ENCODE data around the gene ACTR10. TPM values are rescaled to one million over a fixed set of nuclear protein-coding genes. Genes with fewer than 3 reads are reported as not detected.
A peak's percentile ranks its signal among the peaks of the same experiment; 100 is the strongest.

The ACTR10 gene
- total RNA-seq, 2 experiments from 2014 or later: 31.2 to 32.3 TPM

- no peaks in the 10 kb centered on the region for H3K9me3 Mint-ChIP-seq (ENCODE audit: low read depth)
- CTCF ChIA-PET: interaction anchor here (0.7 kb wide), 1 partner anchor 20 kb away, joined by 3 read pairs; no protein-coding TSS in a partner anchor
- H3K4me3 Mint-ChIP-seq: no peak overlapping the region
- POLR2A ChIA-PET: no interaction called here
- H3K4me1 Mint-ChIP-seq: no peaks in the 10 kb centered on the region
- no peaks in the 10 kb centered on the region for H3K27me3 Mint-ChIP-seq
- no peak overlapping the region for H3K27ac Mint-ChIP-seq
- no peak for DNase-seq
- ATAC-seq: no peak
- peaks cover 9% of the 10 kb centered on the region for H3K36me3 Mint-ChIP-seq (ENCODE audit: low read depth)
- intact Hi-C loops (cut with DNase I, micrococcal nuclease): no loop called here
These were observed 27.3 kb downstream of the ACTR10 start for GRCh38 chr14:58227096-58227819.

GRCh38 chr14:58238252-58239243, 38.6 kb downstream of the ACTR10 start:
- H3K4me1 Mint-ChIP-seq: peaks cover 17% of the 10 kb centered on the region
- DNase-seq (peak; percentile 34), ATAC-seq (peak; percentile 13)
- peaks cover 3% of the 10 kb centered on the region for H3K36me3 Mint-ChIP-seq (ENCODE audit: low read depth)
- no peaks in the 10 kb centered on the region for H3K27me3 Mint-ChIP-seq
- CTCF ChIA-PET: interaction anchor here (0.5 to 1.6 kb wide), 3 partner anchors 18 to 189 kb away, joined by 3 to 4 read pairs (median 3); partner anchors contain the start of genes KIAA0586 and TIMM9
- no peak overlapping the region for H3K27ac Mint-ChIP-seq
- H3K4me3 Mint-ChIP-seq: no peak overlapping the region
- H3K9me3 Mint-ChIP-seq (ENCODE audit: low read depth): no peaks in the 10 kb centered on the region
- POLR2A ChIA-PET: no interaction called here
- intact Hi-C loops (cut with DNase I, micrococcal nuclease): loop anchor here (1.0 to 5.0 kb wide), 3 partner anchors 38 to 131 kb away; partner anchors contain the start of gene ACTR10 (in 1 of the 2)

- POLR2A ChIA-PET: no interaction called here
- no peak overlapping the region for H3K4me3 Mint-ChIP-seq
- DNase-seq (peak; percentile 87), ATAC-seq (peak; percentile 6)
- intact Hi-C loops (cut with DNase I, micrococcal nuclease): loop anchor here (1.0 to 5.0 kb wide), 4 partner anchors 39 to 132 kb away; partner anchors contain the start of genes ACTR10 (in 2 of the 2) and ARID4A (in 1 of the 2)
- H3K36me3 Mint-ChIP-seq (ENCODE audit: low read depth): no peaks in the 10 kb centered on the region
- CTCF ChIA-PET: interaction anchor here (0.9 to 1.6 kb wide), 4 partner anchors 59 to 196 kb away, joined by 3 to 6 read pairs (median 3); partner anchors contain the start of genes ARID4A, KIAA0586 and TIMM9
- no peaks in the 10 kb centered on the region for H3K9me3 Mint-ChIP-seq (ENCODE audit: low read depth)
- H3K27me3 Mint-ChIP-seq: no peaks in the 10 kb centered on the region
- H3K4me1 Mint-ChIP-seq: peaks cover 21% of the 10 kb centered on the region
- H3K27ac Mint-ChIP-seq: no peak overlapping the region
These were observed 39.6 kb downstream of the ACTR10 start for GRCh38 chr14:58239244-58240195.

GRCh38 chr14:58243790-58244555, 44.0 kb downstream of the ACTR10 start:
- intact Hi-C loops (cut with DNase I, micrococcal nuclease): loop anchor here (1.0 to 2.0 kb wide), 7 partner anchors 37 to 853 kb away; partner anchors contain the start of genes ACTR10 (in 2 of the 2), ARID4A (in 2 of the 2), KIAA0586 (in 2 of the 2) and TIMM9 (in 2 of the 2)
- Mint-ChIP-seq H3K27me3 (no peaks in the 10 kb centered on the region), H3K27ac (peak overlapping the region; percentile 96), H3K9me3 (ENCODE audit: low read depth) (no peaks in the 10 kb centered on the region), H3K36me3 (ENCODE audit: low read depth) (peaks cover 23% of the 10 kb centered on the region), H3K4me3 (peak overlapping the region; percentile 96), H3K4me1 (peaks cover 40% of the 10 kb centered on the region)
- ChIA-PET POLR2A (interaction anchor here (0.7 to 1.5 kb wide), 4 partner anchors 37 to 183 kb away, joined by 3 to 15 read pairs (median 4); partner anchors contain the start of genes ARID4A, KIAA0586 and TIMM9), CTCF (interaction anchor here (0.8 to 2.6 kb wide), 3 partner anchors 9 to 152 kb away, joined by 4 to 11 read pairs (median 5); partner anchors contain the start of genes ARID4A and TOMM20L)
- ATAC-seq: peak; percentile 39
- no peak for DNase-seq

GRCh38 chr14:58244556-58245387, 44.8 kb downstream of the ACTR10 start, which contains the start of gene PSMA3:
TSS of gene PSMA3 (plus strand) at chr14:58244843. CDS start at chr14:58244921, 78 bp downstream.
- Mint-ChIP-seq H3K9me3 (ENCODE audit: low read depth) (no peaks in the 10 kb centered on the region), H3K36me3 (ENCODE audit: low read depth) (peaks cover 27% of the 10 kb centered on the region), H3K4me3 (peak within 1 kb of the TSS; percentile 96), H3K4me1 (peaks cover 40% of the 10 kb centered on the region), H3K27me3 (no peaks in the 10 kb centered on the region), H3K27ac (peak within 1 kb of the TSS; percentile 96)
- intact Hi-C loops (cut with DNase I, micrococcal nuclease): loop anchor here (1.0 to 2.0 kb wide), 7 partner anchors 36 to 854 kb away; partner anchors contain the start of genes ACTR10 (in 2 of the 2), ARID4A (in 2 of the 2), KIAA0586 (in 2 of the 2) and TIMM9 (in 2 of the 2)
- POLR2A ChIA-PET: interaction anchor here (0.9 to 1.5 kb wide), 3 partner anchors 53 to 183 kb away, joined by 3 to 15 read pairs (median 5); partner anchors contain the start of genes ARID4A, KIAA0586 and TIMM9
- ATAC-seq: peak; percentile 93
- CTCF ChIA-PET: interaction anchor here (0.8 to 2.6 kb wide), 4 partner anchors 8 to 151 kb away, joined by 3 to 11 read pairs (median 4); partner anchors contain the start of genes ARID4A and TOMM20L
- DNase-seq: peak; percentile 98

GRCh38 chr14:58245562-58245961, 45.6 kb downstream of the ACTR10 start:
- H3K4me1 Mint-ChIP-seq: peaks cover 40% of the 10 kb centered on the region
- H3K9me3 Mint-ChIP-seq (ENCODE audit: low read depth): no peaks in the 10 kb centered on the region
- DNase-seq (no peak), ATAC-seq (no peak)
- peaks cover 32% of the 10 kb centered on the region for H3K36me3 Mint-ChIP-seq (ENCODE audit: low read depth)
- POLR2A ChIA-PET: interaction anchor here (1.3 to 1.5 kb wide), 2 partner anchors 53 to 182 kb away, joined by 5 to 15 read pairs; partner anchors contain the start of genes ARID4A, KIAA0586 and TIMM9
- no peaks in the 10 kb centered on the region for H3K27me3 Mint-ChIP-seq
- CTCF ChIA-PET: interaction anchor here (0.7 to 2.6 kb wide), 3 partner anchors 13 to 53 kb away, joined by 3 to 11 read pairs (median 4); partner anchors contain the start of gene ARID4A
- peak overlapping the region; percentile 96 for H3K4me3 Mint-ChIP-seq
- peak overlapping the region; percentile 96 for H3K27ac Mint-ChIP-seq
- intact Hi-C loops (cut with DNase I, micrococcal nuclease): loop anchor here (2.0 kb wide), 3 partner anchors 35 to 855 kb away; partner anchors contain the start of genes ACTR10 (in 1 of the 2) and NAA30 (in 1 of the 2)

- intact Hi-C loops (cut with DNase I, micrococcal nuclease): no loop called here
- no peak for DNase-seq
- peaks cover 50% of the 10 kb centered on the region for H3K36me3 Mint-ChIP-seq (ENCODE audit: low read depth)
- H3K4me3 Mint-ChIP-seq: no peak overlapping the region
- H3K9me3 Mint-ChIP-seq (ENCODE audit: low read depth): no peaks in the 10 kb centered on the region
- peaks cover 35% of the 10 kb centered on the region for H3K4me1 Mint-ChIP-seq
- CTCF ChIA-PET: no interaction called here
- peak overlapping the region; percentile 31 for H3K27ac Mint-ChIP-seq
- ATAC-seq: no peak
- H3K27me3 Mint-ChIP-seq: no peaks in the 10 kb centered on the region
- POLR2A ChIA-PET: interaction anchor here (0.6 kb wide), 1 partner anchor 26 kb away, joined by 3 read pairs; no protein-coding TSS in a partner anchor
These were observed 49.7 kb downstream of the ACTR10 start for GRCh38 chr14:58249611-58250010.

GRCh38 chr14:58258156-58258555, 58.2 kb downstream of the ACTR10 start:
- no peaks in the 10 kb centered on the region for H3K9me3 Mint-ChIP-seq (ENCODE audit: low read depth)
- CTCF ChIA-PET: interaction anchor here (0.7 to 1.2 kb wide), 2 partner anchors 10 to 12 kb away, joined by 4 to 8 read pairs; no protein-coding TSS in a partner anchor
- H3K36me3 Mint-ChIP-seq (ENCODE audit: low read depth): peaks cover 39% of the 10 kb centered on the region
- no peak overlapping the region for H3K4me3 Mint-ChIP-seq
- no peaks in the 10 kb centered on the region for H3K27me3 Mint-ChIP-seq
- ATAC-seq: no peak
- POLR2A ChIA-PET: interaction anchor here (0.6 to 0.7 kb wide), 4 partner anchors 17 to 19 kb away, joined by 3 to 5 read pairs (median 4); no protein-coding TSS in a partner anchor
- H3K4me1 Mint-ChIP-seq: peaks cover 7% of the 10 kb centered on the region
- no peak for DNase-seq
- intact Hi-C loops (cut with DNase I, micrococcal nuclease): loop anchor here in 1 of 2 experiments (5.0 kb wide), 1 partner anchor 159 kb away; no protein-coding TSS in a partner anchor
- H3K27ac Mint-ChIP-seq: no peak overlapping the region
